H1 (cell line): ENCODE measurements around the gene TANC1. TPM values are rescaled to one million over a fixed set of nuclear protein-coding genes. Genes with fewer than 3 reads are reported as not detected.

Experiments
- CTCF ChIA-PET: fragments of 300-600 bp; sonication (Branson Sonifier 250); formaldehyde crosslinking; loops from one replicate; lab custom pipeline; 2021; ENCODE audit not compliant: partially characterized antibody; lab: Charles Lee
- POLR2A ChIA-PET: fragments of 300-600 bp; sonication (Branson Sonifier 250); formaldehyde crosslinking; loops from one replicate; lab custom pipeline; 2021; ENCODE audit warnings: inconsistent platforms; ENCODE audit not compliant: partially characterized antibody; lab: Charles Lee
- DNase-seq, 2 experiments: peaks; one replicate each; pipeline versions ENCODE4 v3.0.0 to v3.0.0-alpha.2; 2010 to 2022; ENCODE audit warnings: low spot score in 2 of 2, low read depth in 1 of 2, mixed read lengths in 1 of 2
- FAIRE-seq: peaks from 2 replicates; lab custom pipeline; 2011; peaks lifted over from hg19 to GRCh38; lab: Jason Lieb, UNC
- H2AFZ ChIP-seq: 2 replicates; pipeline ENCODE4 v1.8.1; 2012; ENCODE audit warnings: low read length, inconsistent platforms
- H2AK5ac ChIP-seq: 2 replicates; pipeline ENCODE4 v1.6.1; 2013; ENCODE audit warnings: low read depth, low read length
- H2BK120ac ChIP-seq: replicated peaks from 2 replicates; pipeline ENCODE3; 2013; ENCODE audit warnings: low read depth, low read length, inconsistent platforms
- H2BK12ac ChIP-seq: 2 replicates; pipeline ENCODE4 v1.6.1; 2013; ENCODE audit warnings: low read depth, low read length
- H2BK15ac ChIP-seq: 2 replicates; pipeline ENCODE4 v1.6.1; 2013; ENCODE audit warnings: low read length
- H2BK20ac ChIP-seq: 2 replicates; pipeline ENCODE4 v1.6.1; 2013; ENCODE audit warnings: low read length
- H2BK5ac ChIP-seq: 2 replicates; pipeline ENCODE4 v1.6.1; 2013; ENCODE audit warnings: low read depth, low read length
- H3K14ac ChIP-seq: 2 replicates; pipeline ENCODE4 v1.6.1; 2013; ENCODE audit warnings: inconsistent platforms; ENCODE audit not compliant: insufficient read length
- H3K18ac ChIP-seq: 2 replicates; pipeline ENCODE4 v1.6.1; 2013; ENCODE audit warnings: low read length; ENCODE audit errors: extremely low read depth
- H3K23ac ChIP-seq: 2 replicates; pipeline ENCODE4 v1.6.1; 2013; ENCODE audit warnings: inconsistent platforms; ENCODE audit not compliant: insufficient read length
- H3K23me2 ChIP-seq: 2 replicates; pipeline ENCODE4 v1.6.1; 2013; ENCODE audit warnings: low read depth, low read length
- H3K27ac ChIP-seq: 2 replicates; pipeline ENCODE4 v1.6.1; 2011; ENCODE audit warnings: low read depth, low read length, inconsistent platforms
- H3K27me3 ChIP-seq, 4 experiments: replicated peaks in 1 of 4; 1 replicate in 1 of 4; 2 replicates in 3 of 4; pipeline versions ENCODE4 v1.6.1 to v1.8.1; 2011 to 2013; ENCODE audit warnings: low read length in 3 of 4, mild to moderate bottlenecking in 3 of 4, inconsistent platforms in 2 of 4, mixed read lengths in 2 of 4, moderate library complexity in 1 of 4; ENCODE audit not compliant: control insufficient read depth in 3 of 4, insufficient read depth in 3 of 4; ENCODE audit errors: extremely low read depth in 1 of 4
- H3K36me3 ChIP-seq, 4 experiments: 2 replicates each; pipeline versions ENCODE4 v1.6.1 to v1.8.1; 2011 to 2013; ENCODE audit warnings: mild to moderate bottlenecking in 4 of 4, low read length in 3 of 4, moderate library complexity in 2 of 4, control low read depth in 1 of 4, inconsistent platforms in 1 of 4; ENCODE audit not compliant: insufficient read depth in 4 of 4, control insufficient read depth in 2 of 4
- H3K4ac ChIP-seq: replicated peaks from 2 replicates; pipeline ENCODE3; 2013; ENCODE audit warnings: low read length, low read depth, mixed read lengths, inconsistent platforms; ENCODE audit not compliant: insufficient read length
- H3K4me1 ChIP-seq, 4 experiments: replicated peaks in 1 of 4; 1 replicate in 1 of 4; 2 replicates in 3 of 4; pipeline versions ENCODE4 v1.6.1 to v1.8.1; 2011 to 2013; ENCODE audit warnings: low read length in 3 of 4, inconsistent platforms in 2 of 4, mixed read lengths in 1 of 4; ENCODE audit not compliant: insufficient read depth in 4 of 4, control insufficient read depth in 3 of 4
- H3K4me2 ChIP-seq, 2 experiments: 2 replicates each; pipeline versions ENCODE4 v1.6.1 to v1.8.1; 2011 to 2013; ENCODE audit warnings: low read depth in 2 of 2, low read length in 2 of 2, control low read depth in 1 of 2, inconsistent platforms in 1 of 2, mild to moderate bottlenecking in 1 of 2; ENCODE audit not compliant: insufficient read depth in 1 of 2
- H3K4me3 ChIP-seq, 4 experiments: fragments of 200-600, 300-600 bp in 1 of 4; sonication (generic), shearing (Covaris generic), sonication (Bioruptor Twin) in 1 of 4; 2 replicates each; pipeline versions ENCODE4 v1.5.1 to v1.8.1; 2011 to 2016; ENCODE audit warnings: low read length in 4 of 4, low read depth in 3 of 4, control low read depth in 2 of 4, inconsistent platforms in 2 of 4, mild to moderate bottlenecking in 2 of 4, mixed read lengths in 1 of 4, moderate library complexity in 1 of 4; ENCODE audit not compliant: insufficient read depth in 2 of 4; ENCODE audit errors: extremely low read depth in 1 of 4
- H3K56ac ChIP-seq: replicated peaks from 2 replicates; pipeline ENCODE3; 2013; ENCODE audit warnings: low read depth, mild to moderate bottlenecking, mixed read lengths, low read length, inconsistent platforms; ENCODE audit not compliant: insufficient read length
- H3K79me1 ChIP-seq: 2 replicates; pipeline ENCODE4 v1.6.1; 2013; ENCODE audit warnings: low read depth, low read length, control low read depth
- H3K79me2 ChIP-seq, 2 experiments: 2 replicates each; pipeline versions ENCODE4 v1.6.1 to v1.8.1; 2012 to 2013; ENCODE audit warnings: low read length in 2 of 2, mild to moderate bottlenecking in 2 of 2, inconsistent platforms in 1 of 2; ENCODE audit not compliant: insufficient read depth in 2 of 2, control insufficient read depth in 1 of 2
- H3K9ac ChIP-seq, 4 experiments: replicated peaks in 1 of 4; 1 replicate in 1 of 4; 2 replicates in 3 of 4; pipeline versions ENCODE4 v1.6.1 to v1.8.1; 2011 to 2013; ENCODE audit warnings: low read depth in 3 of 4, low read length in 3 of 4, control low read depth in 2 of 4, mild to moderate bottlenecking in 2 of 4, moderate library complexity in 2 of 4, inconsistent platforms in 1 of 4; ENCODE audit errors: extremely low read depth in 1 of 4
- H3K9me3 ChIP-seq, 2 experiments: 2 replicates each; pipeline versions ENCODE4 v1.6.1 to v1.8.1; 2012 to 2013; ENCODE audit warnings: mild to moderate bottlenecking in 2 of 2, moderate library complexity in 2 of 2, control low read depth in 1 of 2, inconsistent platforms in 1 of 2, low read depth in 1 of 2, low read length in 1 of 2, mixed read lengths in 1 of 2; ENCODE audit not compliant: insufficient read depth in 2 of 2
- H4K20me1 ChIP-seq, 2 experiments: replicated peaks in 1 of 2; 2 replicates each; pipeline versions ENCODE3 to v1.8.1; 2011 to 2013; ENCODE audit warnings: inconsistent platforms in 2 of 2, low read length in 2 of 2, mild to moderate bottlenecking in 1 of 2; ENCODE audit not compliant: insufficient read depth in 2 of 2, control insufficient read depth in 1 of 2
- H4K5ac ChIP-seq: 2 replicates; pipeline ENCODE4 v1.6.1; 2013; ENCODE audit warnings: low read length, low read depth, mixed read lengths, inconsistent platforms; ENCODE audit not compliant: insufficient read length
- H4K8ac ChIP-seq: 2 replicates; pipeline ENCODE4 v1.8.0; 2013; ENCODE audit warnings: mild to moderate bottlenecking, moderate library complexity, low read length, inconsistent platforms; ENCODE audit not compliant: insufficient read depth; ENCODE audit errors: extremely low read depth
- H4K91ac ChIP-seq: replicated peaks from 2 replicates; pipeline ENCODE3; 2013; ENCODE audit warnings: low read length, mixed read lengths, inconsistent platforms; ENCODE audit not compliant: insufficient read length
- BRCA1 ChIP-seq: IDR thresholded peaks from 2 replicates; pipeline ENCODE4 v1.6.1; 2012; ENCODE audit warnings: low read depth, low read length, improper control_type of control experiment
- CREB1 ChIP-seq: IDR thresholded peaks from 2 replicates; pipeline ENCODE4 v1.6.1; 2012; ENCODE audit warnings: inconsistent platforms
- CTBP2 ChIP-seq: IDR thresholded peaks from 2 replicates; pipeline ENCODE4 v1.7.0; 2011; ENCODE audit warnings: borderline replicate concordance, mild to moderate bottlenecking, moderate library complexity, mixed read lengths, low read length; ENCODE audit not compliant: insufficient read depth, insufficient read length
- CTCF ChIP-seq, 3 experiments: IDR thresholded peaks; 1 replicate in 2 of 3; 2 replicates in 1 of 3; pipeline versions ENCODE4 v1.5.1 to v1.6.1; 2011; ENCODE audit warnings: low read length in 3 of 3, mild to moderate bottlenecking in 3 of 3, inconsistent platforms in 2 of 3, low read depth in 1 of 3, moderate library complexity in 1 of 3; ENCODE audit not compliant: insufficient read depth in 1 of 3; ENCODE audit errors: control extremely low read depth in 1 of 3
- FOSL1 ChIP-seq: IDR thresholded peaks from 2 replicates; pipeline ENCODE4 v1.6.1; 2011; ENCODE audit warnings: mild to moderate bottlenecking, low read depth, low read length, moderate library complexity; ENCODE audit not compliant: insufficient read depth
- GABPA ChIP-seq: IDR thresholded peaks from 2 replicates; pipeline ENCODE4 v1.6.1; 2011; ENCODE audit warnings: mild to moderate bottlenecking, low read length, moderate library complexity, borderline replicate concordance; ENCODE audit not compliant: insufficient read depth
- KDM4A ChIP-seq: IDR thresholded peaks from one replicate; pipeline ENCODE4 v1.7.1; 2012; ENCODE audit warnings: low read depth, mild to moderate bottlenecking, moderate library complexity, low read length, inconsistent platforms; ENCODE audit not compliant: severe bottlenecking
- NANOG ChIP-seq: IDR thresholded peaks from 2 replicates; pipeline ENCODE4 v1.6.1; 2011; ENCODE audit warnings: low read length, low read depth, mild to moderate bottlenecking, inconsistent platforms; ENCODE audit not compliant: insufficient read depth, poor library complexity, severe bottlenecking
- SRF ChIP-seq: IDR thresholded peaks from 2 replicates; pipeline ENCODE4 v1.6.1; 2011; ENCODE audit warnings: mild to moderate bottlenecking, low read depth, low read length, moderate library complexity
- WGBS, 2 experiments: shearing (Covaris generic) in 1 of 2; methylation state at CpG; one replicate each; pipeline versions ENCODE4 v1.1.6 to v1.1.7; 2013 to 2015; ENCODE audit warnings: low lambda C conversion rate in 2 of 2, mixed read lengths in 2 of 2, inconsistent platforms in 1 of 2, low coverage in 1 of 2, missing lambda C conversion rate in 1 of 2; ENCODE audit not compliant: insufficient replicate concordance in 2 of 2, insufficient coverage in 1 of 2, insufficient read length in 1 of 2; ENCODE audit errors: extremely low coverage in 1 of 2, missing lambda C conversion rate in 1 of 2; 5-methylcytosine and 5-hydroxymethylcytosine counted together
- polyA plus RNA-seq, 7 experiments: library from polyadenylated mRNA; depleted of rRNA in 3 of 7; stranded (reverse) in 5 of 7; unstranded in 2 of 7; fragments of >200 nt in 5 of 7; fragments of 200-250 nt in 2 of 7; gene quantifications; 1 replicate in 5 of 7; 2 replicates in 1 of 7; 4 replicates in 1 of 7; pipeline versions ENCODE4 v1.2.1 to v1.2.3, GENCODE V29; 2011 to 2013; ENCODE audit warnings: missing spikeins in 2 of 7, mixed read lengths in 2 of 7
- total RNA-seq: library from RNA; stranded (reverse); fragmentation: NEBNext Ultra II Directional; extraction: Animal tissue kit (Norgen Biotek cat#: 25700); gene quantifications from 2 replicates; pipeline ENCODE4 v1.2.1, GENCODE V29; 2021
- TF ChIP-seq, protein P1 (sequence below): IDR thresholded peaks from 2 replicates; pipeline ENCODE4 v1.6.1; 2011; ENCODE audit warnings: low read length, improper control_type of control experiment

Gene TANC1
- total and polyA plus RNA-seq, 2 of the 8 experiments (the other 6 are each of a cell fraction or from before 2014, with no cell fraction given): 4.1 to 7.6 TPM

DNA sequence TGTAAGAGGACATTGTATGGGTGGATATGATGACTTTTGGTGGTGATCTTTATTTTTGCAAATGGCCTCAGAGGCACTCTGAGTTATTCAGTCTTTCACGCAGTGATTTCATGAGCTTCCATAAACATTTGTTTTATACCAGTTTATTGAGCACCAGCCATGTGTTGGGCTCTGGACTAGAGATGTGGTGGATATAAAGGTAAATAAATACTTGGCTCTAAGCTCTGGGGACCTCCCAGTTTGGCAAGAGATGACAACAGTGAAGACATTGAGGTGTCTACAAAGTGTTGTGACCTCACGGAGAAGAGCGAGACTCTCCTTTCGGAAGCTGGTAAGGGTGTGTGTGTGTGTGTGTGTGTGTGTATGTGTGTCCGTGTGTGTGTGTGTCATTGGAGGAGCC, 146.4 kb downstream of the TANC1 start:
- H4K8ac ChIP-seq: no peak overlapping the region
- H3K27ac ChIP-seq: no peak overlapping the region
- H3K79me2 ChIP-seq: no peaks in the 10 kb centered on the region
- H2BK20ac ChIP-seq: no peak overlapping the region
- H3K4ac ChIP-seq: no peak overlapping the region
- no peak overlapping the region for H2AFZ ChIP-seq
- no peaks in the 10 kb centered on the region for H3K9me3 ChIP-seq
- H2BK5ac ChIP-seq: no peak overlapping the region
- no peak overlapping the region for H4K91ac ChIP-seq
- H3K9ac ChIP-seq: no peak overlapping the region
- H3K36me3 ChIP-seq: no peaks in the 10 kb centered on the region
- no peak overlapping the region for H3K18ac ChIP-seq
- no peak overlapping the region for H3K14ac ChIP-seq
- no peak for FAIRE-seq
- no peaks in the 10 kb centered on the region for H3K79me1 ChIP-seq
- DNase-seq: peak in 1 of 2 experiments; percentile 11
- H2BK120ac ChIP-seq: no peak overlapping the region
- H3K4me2 ChIP-seq: no peak overlapping the region
- no peaks in the 10 kb centered on the region for H3K27me3 ChIP-seq
- H2BK15ac ChIP-seq: no peak overlapping the region
- H3K56ac ChIP-seq: no peak overlapping the region
- no peaks in the 10 kb centered on the region for H3K23me2 ChIP-seq
- H2AK5ac ChIP-seq: no peak overlapping the region
- no peak overlapping the region for H4K5ac ChIP-seq
- no peak overlapping the region for H3K4me3 ChIP-seq
- H4K20me1 ChIP-seq: no peaks in the 10 kb centered on the region
- WGBS, 2 experiments: 90% methylated on average over 5 of the region's 5 CpGs; no CpG with 5 or more reads in 1 of the 2 experiments
- no peaks in the 10 kb centered on the region for H3K4me1 ChIP-seq
- H3K23ac ChIP-seq: no peak overlapping the region
- CTCF ChIA-PET: interaction anchor here (0.6 to 6.2 kb wide), 5 partner anchors 10 to 79 kb away, joined by 3 to 79 read pairs (median 3); no protein-coding TSS in a partner anchor
- POLR2A ChIA-PET: interaction anchor here (0.7 kb wide), 1 partner anchor 24 kb away, joined by 3 read pairs; no protein-coding TSS in a partner anchor
- no peak overlapping the region for H2BK12ac ChIP-seq
- TF ChIP-seq GABPA (no peak), SRF (no peak), CTBP2 (no peak), BRCA1 (no peak), NANOG (no peak), CTCF (IDR thresholded peaks at IDR 0.05; ENCODE audit: control extremely low read depth in 1 of 3, insufficient read depth in 1 of 3, low read depth in 1 of 3, low read length in 3 of 3) (no peak), CREB1 (no peak), FOSL1 (no peak), KDM4A (no peak)
- TF ChIP-seq, protein P1, sequence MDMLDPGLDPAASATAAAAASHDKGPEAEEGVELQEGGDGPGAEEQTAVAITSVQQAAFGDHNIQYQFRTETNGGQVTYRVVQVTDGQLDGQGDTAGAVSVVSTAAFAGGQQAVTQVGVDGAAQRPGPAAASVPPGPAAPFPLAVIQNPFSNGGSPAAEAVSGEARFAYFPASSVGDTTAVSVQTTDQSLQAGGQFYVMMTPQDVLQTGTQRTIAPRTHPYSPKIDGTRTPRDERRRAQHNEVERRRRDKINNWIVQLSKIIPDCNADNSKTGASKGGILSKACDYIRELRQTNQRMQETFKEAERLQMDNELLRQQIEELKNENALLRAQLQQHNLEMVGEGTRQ: no peak
